Naive thymus-derived CD8-positive, alpha-beta T cell (primary cell): Measurements from ENCODE around the gene RPS6KA1. TPM values are rescaled to one million over a fixed set of nuclear protein-coding genes. Genes with fewer than 3 reads are reported as not detected.

ENCODE experiments used
- ATAC-seq, 2 donors: fragments of 150-1000 bp; cut with Tn5 transposase in 1 of 2; sonication (Bioruptor Pico), chemical (Tn5 transposase) in 1 of 2; 1 replicate in 1 of 2; 2 replicates in 1 of 2; pipeline ENCODE4 v1.10.0; 2021; ENCODE audit warnings: mild to moderate bottlenecking in 2 of 2, moderate library complexity in 2 of 2
- POLR2A ChIA-PET: fragments of 350-600 bp; sonication (Branson Sonifier 250); formaldehyde crosslinking; loops from one replicate; lab custom pipeline; 2021; ENCODE audit warnings: antibody characterized with exemption; lab: Charles Lee
- DNase-seq, 10 donors: peaks; one replicate each; pipeline versions ENCODE4 v3.0.0 to v3.0.0-alpha.2; 2020 to 2022
- H3K27ac Mint-ChIP-seq, 10 donors: one replicate each; pipeline ENCODE4 v1.8.0; 2020 to 2022; ENCODE audit warnings: mild to moderate bottlenecking in 10 of 10, mixed read lengths in 10 of 10, moderate library complexity in 4 of 10, inconsistent platforms in 1 of 10
- H3K27me3 Mint-ChIP-seq, 5 donors: one replicate each; pipeline ENCODE4 v1.8.0; 2021 to 2022; ENCODE audit warnings: mixed read lengths in 5 of 5
- H3K36me3 Mint-ChIP-seq, 3 donors: one replicate each; pipeline ENCODE4 v1.8.0; 2020 to 2022; ENCODE audit warnings: mixed read lengths in 3 of 3, mild to moderate bottlenecking in 2 of 3, inconsistent platforms in 1 of 3
- H3K4me1 Mint-ChIP-seq, 4 donors: one replicate each; pipeline ENCODE4 v1.8.0; 2021 to 2022; ENCODE audit warnings: mixed read lengths in 4 of 4
- H3K4me3 Mint-ChIP-seq, 10 donors: one replicate each; pipeline ENCODE4 v1.8.0; 2020 to 2022; ENCODE audit warnings: mild to moderate bottlenecking in 10 of 10, mixed read lengths in 10 of 10, moderate library complexity in 6 of 10, inconsistent platforms in 1 of 10
- H3K9me3 Mint-ChIP-seq, 9 donors: one replicate each; pipeline ENCODE4 v1.8.0; 2020 to 2022; ENCODE audit warnings: mixed read lengths in 9 of 9, mild to moderate bottlenecking in 3 of 9, inconsistent platforms in 1 of 9, moderate library complexity in 1 of 9
- polyA plus RNA-seq, 3 donors: library from polyadenylated mRNA; unstranded; fragments of 300-500 nt; fragmentation: Illumina TruSeq; gene quantifications; one replicate each; pipeline ENCODE4 v1.2.3, GENCODE V29; 2021
- total RNA-seq, 8 experiments: library from RNA in 2 of 8; stranded (reverse) in 2 of 8; gene quantifications; one replicate each; pipeline ENCODE4 v1.2.3 and lab custom pipeline; 2021 to 2026

RPS6KA1 gene
- total and polyA plus RNA-seq, 5 experiments from 2014 or later: 95.2 to 137 (median 125) TPM

DNA sequence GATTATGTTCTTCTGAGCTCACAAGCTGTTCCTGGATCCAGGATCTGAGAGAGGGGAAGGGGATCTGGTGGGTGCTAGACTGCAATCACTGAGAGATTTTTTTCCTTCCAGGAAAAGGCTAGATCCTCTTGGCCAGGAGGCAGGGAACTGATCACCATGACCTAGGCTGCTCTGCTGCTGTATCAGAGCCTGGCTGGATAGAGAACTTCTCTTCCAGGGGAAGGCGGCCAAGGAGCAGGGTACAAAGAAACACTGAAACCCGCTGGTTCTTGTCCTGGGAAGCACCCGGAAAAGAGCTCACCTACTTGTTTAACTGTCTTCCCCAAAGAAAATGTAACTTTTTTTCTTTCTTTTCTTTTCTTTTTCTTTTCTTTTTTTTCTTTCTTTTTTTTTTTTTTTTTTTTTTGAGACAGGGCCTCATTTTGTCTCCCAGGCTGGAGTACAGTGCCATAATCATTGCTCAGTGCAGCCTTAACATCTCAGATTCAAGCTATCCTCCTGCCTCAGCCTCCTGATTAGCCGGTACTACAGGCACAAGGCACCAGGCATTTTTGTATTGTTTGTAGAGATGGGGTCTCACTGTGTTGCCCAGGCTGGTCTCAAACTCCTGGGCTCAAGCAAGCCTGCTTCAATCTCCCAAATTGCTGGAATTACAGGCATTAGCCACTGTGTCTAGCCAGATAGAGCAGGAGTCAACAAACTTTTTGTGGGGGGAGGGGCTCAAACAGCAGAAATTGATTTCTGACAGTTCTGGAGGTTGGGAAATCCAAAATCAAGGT, 12.4 kb upstream of the RPS6KA1 start:
- POLR2A ChIA-PET: interaction anchor here (0.6 kb wide), 1 partner anchor 1317 kb away, joined by 3 read pairs; no protein-coding TSS in a partner anchor
- Mint-ChIP-seq H3K4me3 (no peak overlapping the region), H3K9me3 (no peaks in the 10 kb centered on the region), H3K27me3 (peaks cover 0 to 1% (median 0%) of the 10 kb centered on the region in 5 donors), H3K4me1 (no peaks in the 10 kb centered on the region), H3K27ac (peak overlapping the region in 2 of 10 donors; percentile 17 to 49), H3K36me3 (no peaks in the 10 kb centered on the region)
- ATAC-seq (no peak), DNase-seq (no peak)

DNA sequence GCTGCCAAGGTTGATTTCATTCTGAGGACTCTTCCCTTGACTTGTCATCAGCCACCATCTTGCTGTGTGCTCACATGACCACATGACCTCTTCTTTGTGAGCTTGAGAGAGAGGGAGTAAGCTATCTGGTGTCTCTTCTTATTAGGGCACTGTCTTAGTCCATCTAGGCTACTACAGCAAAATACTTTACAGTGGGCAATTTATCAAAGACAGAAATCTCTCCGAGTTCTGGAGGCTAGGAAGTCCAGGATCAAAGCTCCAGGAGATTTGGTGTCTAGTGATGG, 11.9 kb upstream of the RPS6KA1 start:
- Mint-ChIP-seq H3K27me3 (peaks cover 0 to 1% (median 0%) of the 10 kb centered on the region in 5 donors), H3K36me3 (no peaks in the 10 kb centered on the region), H3K9me3 (no peaks in the 10 kb centered on the region), H3K4me3 (no peak overlapping the region), H3K4me1 (no peaks in the 10 kb centered on the region), H3K27ac (peak overlapping the region in 2 of 10 donors; percentile 17 to 24)
- POLR2A ChIA-PET: no interaction called here
- DNase-seq (no peak), ATAC-seq (no peak)

DNA sequence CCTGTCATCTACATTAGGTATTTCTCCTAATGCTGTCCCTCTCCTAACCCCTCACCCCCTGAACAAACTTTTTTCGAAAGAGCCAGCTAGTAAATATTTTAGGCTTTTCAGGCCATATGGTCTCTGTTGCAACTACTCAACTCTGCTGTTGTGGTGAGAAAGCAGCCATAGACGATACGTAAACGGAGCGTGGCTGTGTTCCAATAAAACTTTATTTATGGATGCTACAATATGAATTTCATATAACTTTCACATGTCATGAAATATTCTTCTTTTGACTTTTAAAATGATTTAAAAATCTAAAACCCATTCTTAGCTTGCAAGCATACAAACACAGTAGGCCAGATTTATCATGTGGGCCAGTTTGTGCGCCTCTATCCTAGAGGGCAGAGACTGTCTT, 11.2 kb upstream of the RPS6KA1 start:
- peaks cover 0 to 1% (median 0%) of the 10 kb centered on the region in 5 donors for H3K27me3 Mint-ChIP-seq
- no peak for ATAC-seq

DNA sequence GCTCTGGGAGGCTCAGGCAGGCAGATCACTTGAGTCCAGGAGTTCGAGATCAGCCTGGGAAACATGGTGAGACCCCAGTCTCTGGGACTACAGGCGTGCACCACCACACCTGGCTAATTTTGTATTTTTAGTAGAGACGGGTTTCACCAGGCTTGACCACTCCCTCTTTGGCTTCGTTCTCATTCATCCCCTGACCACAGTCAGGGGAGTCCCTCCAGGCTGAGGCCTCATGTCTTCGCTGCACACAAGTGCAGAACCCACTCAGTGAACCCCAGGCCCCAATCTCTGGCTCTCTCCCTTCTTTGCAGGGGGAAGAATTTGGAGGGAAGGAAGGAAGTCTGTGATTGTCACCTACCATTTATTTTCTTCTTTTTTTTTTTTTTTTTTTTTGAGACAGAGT, 9.2 kb upstream of the RPS6KA1 start:
- Mint-ChIP-seq H3K27ac (no peak overlapping the region), H3K4me1 (peaks cover 0 to 4% (median 0%) of the 10 kb centered on the region in 4 donors), H3K36me3 (no peaks in the 10 kb centered on the region), H3K9me3 (no peaks in the 10 kb centered on the region), H3K27me3 (peaks cover 0 to 6% (median 2%) of the 10 kb centered on the region in 5 donors), H3K4me3 (no peak overlapping the region)
- POLR2A ChIA-PET: interaction anchor here (0.7 kb wide), 1 partner anchor 157 kb away, joined by 8 read pairs; no protein-coding TSS in a partner anchor
- DNase-seq (no peak), ATAC-seq (no peak)

More for the DNA sequence above, 11.2 kb upstream of the RPS6KA1 start:
- Mint-ChIP-seq H3K4me1 (no peaks in the 10 kb centered on the region), H3K4me3 (no peak overlapping the region), H3K36me3 (no peaks in the 10 kb centered on the region), H3K9me3 (no peaks in the 10 kb centered on the region), H3K27ac (no peak overlapping the region)
- no peak for DNase-seq
- POLR2A ChIA-PET: interaction anchor here (0.7 kb wide), 1 partner anchor 55 kb away, joined by 5 read pairs; no protein-coding TSS in a partner anchor

DNA sequence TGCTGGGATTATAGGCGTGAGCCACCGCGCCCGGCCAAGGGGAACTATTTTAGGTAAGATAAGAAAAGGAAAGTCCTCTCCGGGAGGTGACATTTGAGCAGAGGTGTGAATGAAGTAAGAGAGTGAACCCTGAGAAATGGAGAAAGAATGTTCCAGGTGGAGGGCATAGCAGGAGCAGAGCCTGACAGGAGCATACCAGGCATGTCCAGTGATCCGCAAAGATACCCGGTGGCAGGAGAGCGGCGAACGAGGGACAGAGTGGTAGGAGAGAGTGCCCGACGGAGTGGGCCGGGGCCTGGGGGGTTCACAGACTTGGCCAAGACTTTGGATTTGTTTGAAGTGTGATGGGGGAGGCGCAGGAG, 7.9 kb upstream of the RPS6KA1 start:
- no peak for ATAC-seq
- Mint-ChIP-seq H3K27me3 (peaks cover 0 to 6% (median 2%) of the 10 kb centered on the region in 5 donors), H3K36me3 (no peaks in the 10 kb centered on the region), H3K9me3 (no peaks in the 10 kb centered on the region), H3K4me3 (no peak overlapping the region), H3K27ac (peak overlapping the region in 1 of 10 donors; percentile 45), H3K4me1 (peaks cover 0 to 4% (median 0%) of the 10 kb centered on the region in 4 donors)
- POLR2A ChIA-PET: no interaction called here
- DNase-seq: no peak

DNA sequence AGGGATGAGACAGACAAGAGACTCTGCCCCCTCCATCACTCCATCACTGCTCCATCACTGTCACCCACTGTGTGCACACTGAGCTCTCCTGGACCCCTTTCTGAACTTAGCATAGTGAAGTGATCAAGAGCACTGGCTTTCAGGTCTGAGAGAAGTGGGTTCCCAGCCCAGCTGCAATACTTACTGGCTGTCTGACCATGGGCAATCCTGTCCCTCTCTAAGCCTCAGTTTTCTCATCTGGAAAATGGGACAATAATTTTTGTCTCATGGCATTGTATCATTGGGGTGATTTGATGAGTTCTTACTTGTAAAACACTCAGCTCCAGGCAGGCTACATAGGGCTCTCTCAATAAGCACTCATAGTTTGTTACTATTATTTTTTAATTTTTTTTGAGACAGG, 7.5 kb upstream of the RPS6KA1 start:
- Mint-ChIP-seq H3K27ac (peak overlapping the region in 1 of 10 donors; percentile 45), H3K36me3 (no peaks in the 10 kb centered on the region), H3K27me3 (peaks cover 0 to 6% (median 2%) of the 10 kb centered on the region in 5 donors), H3K4me1 (peaks cover 0 to 4% (median 0%) of the 10 kb centered on the region in 4 donors), H3K9me3 (no peaks in the 10 kb centered on the region), H3K4me3 (no peak overlapping the region)
- POLR2A ChIA-PET: no interaction called here
- DNase-seq: no peak
- no peak for ATAC-seq

DNA sequence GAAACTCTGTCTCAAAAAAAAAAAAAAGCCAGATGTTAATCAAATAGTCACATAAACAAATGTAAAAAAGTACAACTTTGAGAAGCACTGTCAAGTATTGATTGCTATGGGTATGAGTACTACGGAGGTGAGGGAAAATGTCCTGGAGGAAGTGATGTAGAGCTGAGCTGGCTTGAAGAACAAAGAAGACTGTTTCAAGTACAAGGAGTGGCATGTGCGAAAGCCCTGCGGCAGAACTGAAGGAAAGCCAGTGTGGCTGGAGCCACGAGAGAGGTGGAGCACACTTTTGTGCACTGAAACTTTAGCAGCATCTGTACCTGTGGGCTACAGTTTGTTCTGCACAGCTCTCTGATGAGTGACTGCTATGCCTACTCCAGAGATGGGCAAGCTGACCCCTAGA, 5.4 kb upstream of the RPS6KA1 start:
- peak overlapping the region in 2 of 10 donors; percentile 43 to 53 for H3K27ac Mint-ChIP-seq
- ATAC-seq (no peak), DNase-seq (no peak)
- peaks cover 0 to 6% (median 2%) of the 10 kb centered on the region in 5 donors for H3K27me3 Mint-ChIP-seq
- POLR2A ChIA-PET: no interaction called here
- no peak overlapping the region for H3K4me3 Mint-ChIP-seq
- no peaks in the 10 kb centered on the region for H3K9me3 Mint-ChIP-seq
- H3K4me1 Mint-ChIP-seq: peaks cover 2 to 6% (median 3%) of the 10 kb centered on the region in 4 donors
- no peaks in the 10 kb centered on the region for H3K36me3 Mint-ChIP-seq

DNA sequence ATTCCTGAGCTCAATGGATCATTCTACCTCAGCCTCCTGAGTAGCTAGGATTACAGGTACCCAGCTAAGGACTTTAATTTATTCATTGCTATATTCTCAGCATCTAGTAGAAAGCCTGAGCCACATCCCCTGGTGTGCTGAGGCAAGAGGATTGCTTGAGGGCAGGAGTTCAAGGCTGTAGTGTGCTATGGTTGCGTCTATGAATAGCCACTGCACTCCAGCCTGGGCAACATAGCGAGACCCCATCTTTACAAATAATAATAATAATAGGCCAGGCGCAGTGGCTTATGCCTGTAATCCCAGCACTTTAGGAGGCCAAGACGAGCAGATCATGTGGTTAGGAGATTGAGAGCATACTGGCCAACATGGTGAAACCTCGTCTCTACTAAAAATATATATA, 3.3 kb upstream of the RPS6KA1 start:
- Mint-ChIP-seq H3K4me1 (peaks cover 15 to 19% (median 16%) of the 10 kb centered on the region in 4 donors), H3K9me3 (no peaks in the 10 kb centered on the region), H3K27ac (no peak overlapping the region), H3K36me3 (no peaks in the 10 kb centered on the region), H3K27me3 (peaks cover 0 to 4% (median 2%) of the 10 kb centered on the region in 5 donors), H3K4me3 (no peak overlapping the region)
- POLR2A ChIA-PET: no interaction called here
- no peak for ATAC-seq
- DNase-seq: no peak

DNA sequence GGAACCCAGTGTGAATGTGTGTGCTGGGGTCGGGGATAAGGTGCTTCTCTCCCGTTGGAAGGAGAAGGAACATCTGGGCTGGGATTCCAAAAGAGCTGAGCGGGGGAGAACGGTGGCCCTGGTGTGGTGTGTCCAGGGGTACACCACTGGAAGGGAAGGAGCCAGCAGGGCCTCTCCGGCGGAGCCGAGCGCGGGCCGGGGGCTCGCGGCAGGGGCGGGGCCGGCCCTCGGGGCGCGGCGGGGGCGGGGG, 231 bp upstream of the RPS6KA1 start:
- no peaks in the 10 kb centered on the region for H3K36me3 Mint-ChIP-seq
- POLR2A ChIA-PET: interaction anchor here (1.4 to 4.3 kb wide), 5 partner anchors 11 to 259 kb away, joined by 4 to 43 read pairs (median 7); partner anchors contain the start of gene PIGV
- DNase-seq: peak in 1 of 10 donors; percentile 28
- H3K9me3 Mint-ChIP-seq: no peaks in the 10 kb centered on the region
- no peak for ATAC-seq
- peak overlapping the region in 9 of 10 donors; percentile 64 to 96 (median 87) for H3K27ac Mint-ChIP-seq
- peaks cover 16 to 31% (median 27%) of the 10 kb centered on the region in 4 donors for H3K4me1 Mint-ChIP-seq
- peak overlapping the region; percentile 86 to 94 (median 93) for H3K4me3 Mint-ChIP-seq
- H3K27me3 Mint-ChIP-seq: peaks cover 0 to 3% (median 2%) of the 10 kb centered on the region in 5 donors

DNA sequence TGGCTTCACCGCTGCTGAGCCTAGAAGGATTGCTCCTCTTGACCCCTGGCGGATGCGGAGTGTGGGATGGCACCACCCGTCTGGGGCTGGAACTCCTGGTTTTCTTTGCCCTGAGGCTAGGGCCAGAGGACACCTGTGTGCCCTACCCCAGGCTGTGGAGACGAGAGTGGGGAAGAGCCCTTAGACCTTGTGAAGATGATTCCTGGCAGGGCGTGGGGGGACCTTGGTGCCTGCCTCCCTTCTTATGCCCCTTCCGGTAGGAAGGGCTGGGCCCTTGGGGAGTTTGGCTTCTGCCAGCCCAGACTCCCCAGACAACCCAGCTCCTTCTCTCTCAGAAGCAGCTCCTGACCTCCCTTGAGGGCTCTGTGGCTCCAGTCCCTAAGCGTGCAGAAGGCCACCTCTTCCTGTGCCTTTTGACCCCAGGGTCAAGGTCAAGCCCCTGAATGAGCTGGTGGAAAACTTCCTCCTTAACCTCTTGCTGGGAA, 891 bp downstream of the RPS6KA1 start:
- no peaks in the 10 kb centered on the region for H3K27me3 Mint-ChIP-seq
- peak overlapping the region; percentile 48 to 90 (median 73) for H3K27ac Mint-ChIP-seq
- no peaks in the 10 kb centered on the region for H3K9me3 Mint-ChIP-seq
- no peak for ATAC-seq
- no peaks in the 10 kb centered on the region for H3K36me3 Mint-ChIP-seq
- peaks cover 20 to 42% (median 37%) of the 10 kb centered on the region in 4 donors for H3K4me1 Mint-ChIP-seq
- POLR2A ChIA-PET: interaction anchor here (0.6 to 4.3 kb wide), 6 partner anchors 10 to 257 kb away, joined by 3 to 43 read pairs (median 6); partner anchors contain the start of gene PIGV
- H3K4me3 Mint-ChIP-seq: peak overlapping the region; percentile 81 to 94 (median 86)
- no peak for DNase-seq

DNA sequence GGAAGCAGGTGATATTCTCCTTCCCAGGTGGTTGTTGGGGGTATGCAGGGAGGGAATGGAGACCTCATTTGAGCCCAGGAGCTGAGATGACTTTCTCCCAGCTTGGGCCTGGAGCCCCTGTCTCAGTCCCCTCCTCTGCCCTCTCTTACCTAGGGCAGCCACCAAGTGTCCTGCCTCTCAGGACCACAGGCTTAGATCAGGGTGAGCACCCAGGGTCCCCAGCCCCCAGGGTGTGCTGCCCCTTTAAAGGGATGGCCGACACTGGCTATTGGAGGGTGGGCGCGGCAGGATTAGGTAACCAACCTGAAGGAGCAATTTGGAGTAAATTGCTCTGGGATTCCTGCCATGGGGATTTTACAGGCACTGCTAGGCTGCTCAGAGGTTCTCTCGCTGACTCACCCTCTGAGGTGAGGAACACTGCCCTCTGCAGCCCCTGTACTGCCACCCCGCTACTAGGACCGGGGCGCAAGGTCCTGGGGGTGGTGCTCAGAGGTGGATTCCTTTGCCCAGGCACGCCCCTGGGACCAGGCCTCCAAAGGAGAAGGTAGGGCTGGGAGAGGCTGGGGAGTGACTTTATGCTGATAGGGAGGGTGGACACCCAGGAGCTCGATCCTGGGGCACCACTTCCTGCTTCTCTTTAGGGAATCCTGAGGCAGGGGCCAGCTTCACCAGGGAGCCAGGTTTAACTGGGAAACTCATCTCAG, 1.5 kb downstream of the RPS6KA1 start:
- peak overlapping the region in 8 of 10 donors; percentile 8 to 86 (median 60) for H3K27ac Mint-ChIP-seq
- peaks cover 20 to 44% (median 38%) of the 10 kb centered on the region in 4 donors for H3K4me1 Mint-ChIP-seq
- H3K4me3 Mint-ChIP-seq: peak overlapping the region; percentile 81 to 94 (median 86)
- POLR2A ChIA-PET: interaction anchor here (0.6 to 4.3 kb wide), 6 partner anchors 9 to 257 kb away, joined by 3 to 43 read pairs (median 6); partner anchors contain the start of gene PIGV
- no peaks in the 10 kb centered on the region for H3K9me3 Mint-ChIP-seq
- H3K27me3 Mint-ChIP-seq: no peaks in the 10 kb centered on the region
- ATAC-seq: no peak
- DNase-seq: no peak
- H3K36me3 Mint-ChIP-seq: no peaks in the 10 kb centered on the region

DNA sequence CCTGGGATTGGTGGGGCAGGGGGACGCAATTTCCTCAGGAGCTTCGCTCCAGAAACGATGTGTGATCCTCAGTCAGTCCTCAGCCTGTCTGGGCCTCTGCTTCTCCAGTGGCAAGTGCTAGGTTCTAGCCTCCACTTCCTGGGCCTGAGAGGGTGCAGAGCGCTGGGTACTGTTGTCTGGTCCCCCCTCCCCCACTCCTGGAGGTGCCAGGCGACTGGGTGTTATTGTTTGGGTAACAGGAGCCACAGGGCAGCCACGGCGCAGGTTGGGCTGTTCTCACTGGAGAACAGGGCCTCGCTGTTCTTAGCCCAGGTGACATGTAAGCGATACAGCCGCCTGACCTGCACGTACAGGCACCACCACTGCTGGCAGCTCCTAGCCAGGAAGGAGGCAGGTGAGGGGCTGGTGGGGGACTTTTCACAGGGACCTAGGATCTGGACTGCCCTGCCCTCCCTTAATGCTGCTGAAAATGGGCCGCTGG, 2.1 kb downstream of the RPS6KA1 start:
- ATAC-seq (peak in 1 of 2 donors; percentile 23), DNase-seq (peak in 1 of 10 donors; percentile 67)
- H3K9me3 Mint-ChIP-seq: no peaks in the 10 kb centered on the region
- peak overlapping the region in 3 of 10 donors; percentile 8 to 73 (median 29) for H3K27ac Mint-ChIP-seq
- peaks cover 20 to 49% (median 40%) of the 10 kb centered on the region in 4 donors for H3K4me1 Mint-ChIP-seq
- H3K27me3 Mint-ChIP-seq: no peaks in the 10 kb centered on the region
- POLR2A ChIA-PET: interaction anchor here (4.3 kb wide), 1 partner anchor 8 kb away, joined by 43 read pairs; no protein-coding TSS in a partner anchor
- peak overlapping the region in 3 of 10 donors; percentile 5 to 94 (median 66) for H3K4me3 Mint-ChIP-seq
- H3K36me3 Mint-ChIP-seq: no peaks in the 10 kb centered on the region
